ENCODE results near the gene PTPRZ1. TPM values are rescaled to one million over a fixed set of nuclear protein-coding genes. Genes with fewer than 3 reads are reported as not detected.

The PTPRZ1 gene
- total and polyA plus RNA-seq, 4 donors: 0.07 to 0.17 (median 0.09) TPM; not detected in 1

- Histone ChIP-seq H3K36me3 (ENCODE audit: control insufficient read depth in 4 of 4, insufficient read depth in 3 of 4, low read depth in 1 of 4, low read length in 3 of 4) (no peaks in the 10 kb centered on the region), H3K9me3 (ENCODE audit: control insufficient read depth in 4 of 4, low read length in 3 of 4) (no peaks in the 10 kb centered on the region), H3K27me3 (ENCODE audit: control insufficient read depth in 4 of 4, insufficient read depth in 4 of 4, low read length in 3 of 4) (no peaks in the 10 kb centered on the region), H3K4me3 (ENCODE audit: low read depth in 1 of 3, low read length in 3 of 3) (no peak overlapping the region), H3K9ac (ENCODE audit: low read depth in 1 of 2, low read length in 2 of 2) (no peak overlapping the region), H3K27ac (ENCODE audit: low read depth in 1 of 2, low read length in 2 of 2) (no peak overlapping the region), H3K4me1 (ENCODE audit: control insufficient read depth in 4 of 4, insufficient read depth in 4 of 4, low read length in 3 of 4) (no peaks in the 10 kb centered on the region)
- TF ChIP-seq NR2F2 (IDR thresholded peaks at IDR 0.05) (no peak), SP1 (IDR thresholded peaks at IDR 0.05) (no peak), RAD21 (IDR thresholded peaks at IDR 0.05) (peak; percentile 76 to 79), GABPA (IDR thresholded peaks at IDR 0.05 in 1 of 2, conservative IDR thresholded peaks at IDR 0.05 in 1 of 2) (no peak), CTCF (IDR thresholded peaks at IDR 0.05; ENCODE audit: low read depth, low read length, missing input control) (peak; percentile 74)
- TF ChIP-seq, protein P1, sequence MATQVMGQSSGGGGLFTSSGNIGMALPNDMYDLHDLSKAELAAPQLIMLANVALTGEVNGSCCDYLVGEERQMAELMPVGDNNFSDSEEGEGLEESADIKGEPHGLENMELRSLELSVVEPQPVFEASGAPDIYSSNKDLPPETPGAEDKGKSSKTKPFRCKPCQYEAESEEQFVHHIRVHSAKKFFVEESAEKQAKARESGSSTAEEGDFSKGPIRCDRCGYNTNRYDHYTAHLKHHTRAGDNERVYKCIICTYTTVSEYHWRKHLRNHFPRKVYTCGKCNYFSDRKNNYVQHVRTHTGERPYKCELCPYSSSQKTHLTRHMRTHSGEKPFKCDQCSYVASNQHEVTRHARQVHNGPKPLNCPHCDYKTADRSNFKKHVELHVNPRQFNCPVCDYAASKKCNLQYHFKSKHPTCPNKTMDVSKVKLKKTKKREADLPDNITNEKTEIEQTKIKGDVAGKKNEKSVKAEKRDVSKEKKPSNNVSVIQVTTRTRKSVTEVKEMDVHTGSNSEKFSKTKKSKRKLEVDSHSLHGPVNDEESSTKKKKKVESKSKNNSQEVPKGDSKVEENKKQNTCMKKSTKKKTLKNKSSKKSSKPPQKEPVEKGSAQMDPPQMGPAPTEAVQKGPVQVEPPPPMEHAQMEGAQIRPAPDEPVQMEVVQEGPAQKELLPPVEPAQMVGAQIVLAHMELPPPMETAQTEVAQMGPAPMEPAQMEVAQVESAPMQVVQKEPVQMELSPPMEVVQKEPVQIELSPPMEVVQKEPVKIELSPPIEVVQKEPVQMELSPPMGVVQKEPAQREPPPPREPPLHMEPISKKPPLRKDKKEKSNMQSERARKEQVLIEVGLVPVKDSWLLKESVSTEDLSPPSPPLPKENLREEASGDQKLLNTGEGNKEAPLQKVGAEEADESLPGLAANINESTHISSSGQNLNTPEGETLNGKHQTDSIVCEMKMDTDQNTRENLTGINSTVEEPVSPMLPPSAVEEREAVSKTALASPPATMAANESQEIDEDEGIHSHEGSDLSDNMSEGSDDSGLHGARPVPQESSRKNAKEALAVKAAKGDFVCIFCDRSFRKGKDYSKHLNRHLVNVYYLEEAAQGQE (IDR thresholded peaks at IDR 0.05): no peak
- 8% methylated on average over 5 of the region's 5 CpGs for WGBS
- peak; percentile 37 for DNase-seq (ENCODE audit: low spot score)
These were observed 121.9 kb downstream of the PTPRZ1 start for GRCh38 chr7:121994625-121995410.

GRCh38 chr7:122006687-122007086 is 133.7 kb downstream of the PTPRZ1 start:
- H3K9ac ChIP-seq (ENCODE audit: low read depth in 1 of 2, low read length in 2 of 2): no peak overlapping the region
- H3K4me1 ChIP-seq (ENCODE audit: control insufficient read depth in 4 of 4, insufficient read depth in 4 of 4, low read length in 3 of 4): no peaks in the 10 kb centered on the region
- 29% methylated on average over 2 of the region's 2 CpGs for WGBS
- no peaks in the 10 kb centered on the region for H3K9me3 ChIP-seq (ENCODE audit: control insufficient read depth in 4 of 4, low read length in 3 of 4)
- no peak overlapping the region for H3K27ac ChIP-seq (ENCODE audit: low read depth in 1 of 2, low read length in 2 of 2)
- H3K27me3 ChIP-seq (ENCODE audit: control insufficient read depth in 4 of 4, insufficient read depth in 4 of 4, low read length in 3 of 4): no peaks in the 10 kb centered on the region
- H3K4me3 ChIP-seq (ENCODE audit: low read depth in 1 of 3, low read length in 3 of 3): no peak overlapping the region
- no peak for DNase-seq (ENCODE audit: low spot score)
- H3K36me3 ChIP-seq (ENCODE audit: control insufficient read depth in 4 of 4, insufficient read depth in 3 of 4, low read depth in 1 of 4, low read length in 3 of 4): no peaks in the 10 kb centered on the region
- TF ChIP-seq HNF4A (conservative IDR thresholded peaks at IDR 0.05) (no peak), EGR1 (IDR thresholded peaks at IDR 0.05; ENCODE audit: low read depth in 2 of 2) (no peak), YY1 (IDR thresholded peaks at IDR 0.05) (no peak), FOXA1 (IDR thresholded peaks at IDR 0.05) (no peak), TAF1 (conservative IDR thresholded peaks at IDR 0.05) (no peak), HNF4G (IDR thresholded peaks at IDR 0.05) (no peak), NR2F2 (IDR thresholded peaks at IDR 0.05) (no peak), GABPA (IDR thresholded peaks at IDR 0.05 in 1 of 2, conservative IDR thresholded peaks at IDR 0.05 in 1 of 2) (no peak), FOXA2 (IDR thresholded peaks at IDR 0.05) (no peak), RAD21 (IDR thresholded peaks at IDR 0.05) (no peak), RXRA (IDR thresholded peaks at IDR 0.05) (no peak), SP1 (IDR thresholded peaks at IDR 0.05) (no peak), JUND (IDR thresholded peaks at IDR 0.05) (no peak)
- TF ChIP-seq, protein P1 (IDR thresholded peaks at IDR 0.05): no peak
- TF ChIP-seq, protein P2, sequence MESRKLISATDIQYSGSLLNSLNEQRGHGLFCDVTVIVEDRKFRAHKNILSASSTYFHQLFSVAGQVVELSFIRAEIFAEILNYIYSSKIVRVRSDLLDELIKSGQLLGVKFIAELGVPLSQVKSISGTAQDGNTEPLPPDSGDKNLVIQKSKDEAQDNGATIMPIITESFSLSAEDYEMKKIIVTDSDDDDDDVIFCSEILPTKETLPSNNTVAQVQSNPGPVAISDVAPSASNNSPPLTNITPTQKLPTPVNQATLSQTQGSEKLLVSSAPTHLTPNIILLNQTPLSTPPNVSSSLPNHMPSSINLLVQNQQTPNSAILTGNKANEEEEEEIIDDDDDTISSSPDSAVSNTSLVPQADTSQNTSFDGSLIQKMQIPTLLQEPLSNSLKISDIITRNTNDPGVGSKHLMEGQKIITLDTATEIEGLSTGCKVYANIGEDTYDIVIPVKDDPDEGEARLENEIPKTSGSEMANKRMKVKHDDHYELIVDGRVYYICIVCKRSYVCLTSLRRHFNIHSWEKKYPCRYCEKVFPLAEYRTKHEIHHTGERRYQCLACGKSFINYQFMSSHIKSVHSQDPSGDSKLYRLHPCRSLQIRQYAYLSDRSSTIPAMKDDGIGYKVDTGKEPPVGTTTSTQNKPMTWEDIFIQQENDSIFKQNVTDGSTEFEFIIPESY (IDR thresholded peaks at IDR 0.05): no peak
- TF ChIP-seq, protein P3, sequence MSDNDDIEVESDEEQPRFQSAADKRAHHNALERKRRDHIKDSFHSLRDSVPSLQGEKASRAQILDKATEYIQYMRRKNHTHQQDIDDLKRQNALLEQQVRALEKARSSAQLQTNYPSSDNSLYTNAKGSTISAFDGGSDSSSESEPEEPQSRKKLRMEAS (IDR thresholded peaks at IDR 0.05): no peak
- TF ChIP-seq, protein P4, sequence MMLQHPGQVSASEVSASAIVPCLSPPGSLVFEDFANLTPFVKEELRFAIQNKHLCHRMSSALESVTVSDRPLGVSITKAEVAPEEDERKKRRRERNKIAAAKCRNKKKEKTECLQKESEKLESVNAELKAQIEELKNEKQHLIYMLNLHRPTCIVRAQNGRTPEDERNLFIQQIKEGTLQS (IDR thresholded peaks at IDR 0.05): no peak
